ENCODE measurements around the gene SPRTN.
"Not testable (repeated sequence)": the region's sequence is repeated elsewhere in the genome, so short reads cannot be mapped to it uniquely, and the experiment has no call there.

Gene SPRTN

GRCh38 chr1:231335663-231336602 is 2.2 kb upstream of the SPRTN start:
- DNase-seq (ENCODE audit: low read depth): no peak

GRCh38 chr1:231337043-231337471 is 1.0 kb upstream of the SPRTN start:
- DNase-seq (ENCODE audit: low read depth): peak; percentile 9

- peak; percentile 97 for DNase-seq (ENCODE audit: low read depth)
Measured at GRCh38 chr1:231337472-231338269, 422 bp upstream of the SPRTN start, which contains the start of gene EXOC8. EXOC8 (minus strand) TSS chr1:231337852; CDS start chr1:231337745, 107 bp downstream.

DNA sequence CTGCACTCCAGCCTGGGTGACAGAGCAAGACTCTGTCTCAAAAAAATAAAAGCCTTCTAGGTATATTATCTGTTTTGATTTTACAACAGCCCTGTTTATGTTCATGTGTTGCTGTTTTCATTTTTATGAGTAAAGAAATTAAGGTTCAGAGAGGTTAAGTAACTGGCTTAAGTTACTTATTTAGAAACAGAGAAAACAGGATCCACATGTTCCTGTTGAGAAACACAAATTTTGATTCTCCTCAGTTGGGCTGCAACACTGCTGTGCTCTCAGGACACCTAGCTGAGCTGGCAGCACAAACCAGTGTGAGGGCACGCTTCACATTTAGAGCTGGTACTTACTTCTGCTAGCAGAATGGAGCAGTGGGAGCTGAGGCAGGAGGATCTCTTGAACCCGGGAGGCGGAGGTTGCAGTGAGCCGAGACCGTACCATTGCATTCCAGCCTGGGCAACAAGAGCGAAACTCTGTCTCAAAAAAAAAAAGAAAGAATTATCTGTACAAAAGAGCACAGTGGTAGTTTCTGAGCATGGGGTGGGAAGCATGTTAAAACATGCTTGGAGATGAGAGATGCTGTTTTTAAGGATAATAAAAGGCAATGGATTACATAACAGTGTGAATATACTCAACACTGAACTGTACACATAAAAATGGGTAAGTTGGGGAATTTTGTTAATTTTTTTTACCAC is 2.4 kb downstream of the SPRTN start:
- no peak for DNase-seq (ENCODE audit: low read depth)

GRCh38 chr1:231347961-231348360 is 9.9 kb downstream of the SPRTN start:
- DNase-seq (ENCODE audit: low read depth): no peak

- no peak for DNase-seq (ENCODE audit: low read depth)
Measured at GRCh38 chr1:231348442-231348841, 10.3 kb downstream of the SPRTN start.

- not testable (repeated sequence) for DNase-seq (ENCODE audit: low read depth)
Measured at GRCh38 chr1:231348856-231349255, 10.8 kb downstream of the SPRTN start.

- DNase-seq (ENCODE audit: low read depth): no peak
Measured at GRCh38 chr1:231351816-231352215, 13.7 kb downstream of the SPRTN start.

- no peak for DNase-seq (ENCODE audit: low read depth)
Measured at GRCh38 chr1:231353086-231353485, 15.0 kb downstream of the SPRTN start.

GRCh38 chr1:231354330-231355020 is 16.4 kb downstream of the SPRTN start:
- no peak for DNase-seq (ENCODE audit: low read depth)

DNA sequence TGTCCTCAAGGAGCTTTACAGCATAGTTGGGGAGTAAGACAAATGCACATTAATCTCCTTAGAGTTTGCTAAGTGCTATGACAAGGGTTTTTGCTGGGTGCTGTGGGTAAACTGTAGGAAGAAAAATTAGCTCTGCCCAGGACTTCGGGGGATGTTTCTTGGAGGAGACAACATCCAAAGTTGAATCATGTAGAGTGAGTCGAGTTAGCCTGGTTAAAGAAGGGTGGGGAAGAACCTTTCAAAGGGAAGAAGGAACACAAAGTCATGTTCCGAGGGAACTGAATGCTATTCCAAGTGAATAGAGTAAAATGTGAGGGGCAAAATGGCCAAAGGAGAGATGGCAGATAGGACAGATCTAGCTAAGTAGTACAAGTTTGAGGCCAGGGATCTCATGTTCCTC is 17.1 kb downstream of the SPRTN start:
- no peak for DNase-seq (ENCODE audit: low read depth)

- DNase-seq (ENCODE audit: low read depth): no peak
Measured at GRCh38 chr1:231357187-231357772, 19.2 kb downstream of the SPRTN start.

GRCh38 chr1:231357831-231358354 is 19.8 kb downstream of the SPRTN start:
- no peak for DNase-seq (ENCODE audit: low read depth)

DNA sequence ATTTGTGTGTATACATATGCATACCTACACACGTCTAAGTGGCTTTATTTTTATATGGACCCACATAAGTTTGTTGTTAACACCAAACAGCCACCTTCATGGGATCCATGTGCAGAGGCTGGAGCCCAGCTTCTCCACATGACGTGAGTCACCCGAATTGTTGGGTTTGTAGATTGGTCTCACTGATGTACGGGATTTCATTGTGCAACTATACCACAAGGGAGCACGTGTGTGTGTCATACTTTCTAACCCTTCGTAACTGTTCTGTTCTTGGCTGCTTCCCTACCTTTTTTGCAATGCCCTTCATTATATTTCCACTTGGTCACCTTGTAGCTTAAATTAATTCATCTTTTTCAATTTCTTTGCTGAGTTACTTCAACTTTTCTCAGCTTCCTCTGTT is 21.0 kb downstream of the SPRTN start:
- no peak for DNase-seq (ENCODE audit: low read depth)

DNA sequence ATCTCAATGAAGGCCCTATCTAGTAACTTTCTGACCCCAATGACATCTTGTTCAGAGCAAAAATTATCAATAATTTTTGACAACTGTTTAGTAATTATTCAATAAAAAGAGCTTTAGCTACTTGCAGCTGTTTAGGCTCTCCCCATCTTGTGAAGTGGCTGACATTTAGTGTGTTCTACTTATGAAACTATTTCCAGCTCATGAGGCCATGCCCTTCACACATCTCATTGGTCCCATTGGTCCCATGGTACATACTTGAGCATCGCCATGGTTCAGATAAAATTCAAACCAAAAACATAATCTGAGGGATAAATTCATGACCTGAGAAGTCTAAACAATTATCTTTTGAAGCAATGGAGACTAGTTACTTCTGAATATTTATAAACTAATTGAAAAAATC is 24.2 kb downstream of the SPRTN start:
- no peak for DNase-seq (ENCODE audit: low read depth)

GRCh38 chr1:231363624-231364023 is 25.5 kb downstream of the SPRTN start:
- no peak for DNase-seq (ENCODE audit: low read depth)

DNA sequence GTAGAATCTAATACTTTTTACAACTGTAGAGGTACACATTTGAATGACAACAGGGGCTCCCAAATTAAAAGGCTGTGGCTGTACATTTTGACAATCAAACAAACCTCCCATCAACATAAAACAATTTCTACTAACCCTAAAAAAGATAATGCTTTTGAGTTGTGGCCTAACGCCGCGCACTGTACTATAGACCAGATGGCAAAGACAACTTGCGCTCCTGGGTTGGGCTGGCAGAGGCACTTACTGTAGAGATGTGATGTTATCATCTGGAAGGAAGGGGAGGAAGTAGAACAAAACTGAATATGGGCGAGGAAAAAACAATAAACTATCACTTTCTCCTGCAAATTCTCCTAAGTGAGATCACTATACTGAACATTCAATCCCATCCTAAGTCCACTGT is 26.1 kb downstream of the SPRTN start:
- DNase-seq (ENCODE audit: low read depth): no peak

GRCh38 chr1:231369282-231369681 is 31.2 kb downstream of the SPRTN start:
- DNase-seq (ENCODE audit: low read depth): no peak

- no peak for DNase-seq (ENCODE audit: low read depth)
Measured at GRCh38 chr1:231372501-231372900, 34.4 kb downstream of the SPRTN start.

DNA sequence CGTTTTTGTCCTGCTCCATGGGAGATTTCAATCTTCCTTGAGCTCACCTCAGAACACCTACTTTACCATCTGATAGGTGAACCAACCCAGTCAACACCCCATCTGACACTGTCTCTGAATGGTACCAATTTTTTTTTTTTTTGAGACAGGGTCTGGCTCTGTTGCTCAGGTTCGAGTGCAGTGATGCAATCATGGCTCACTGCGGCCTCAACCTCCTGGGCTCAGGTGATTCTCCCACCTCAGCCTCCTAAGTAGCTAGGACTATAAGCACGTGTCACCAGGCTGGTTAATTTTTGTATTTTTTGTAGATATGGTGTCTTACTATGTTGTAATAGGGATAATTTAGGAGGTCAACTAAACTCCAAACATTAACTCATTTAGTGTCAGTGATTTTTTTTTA is 36.3 kb downstream of the SPRTN start:
- DNase-seq (ENCODE audit: low read depth): no peak

GRCh38 chr1:231376101-231376500 is 38.0 kb downstream of the SPRTN start:
- DNase-seq (ENCODE audit: low read depth): no peak
